GM12878 (cell line): ENCODE measurements around the gene PHF10. TPM values are rescaled to one million over a fixed set of nuclear protein-coding genes. Genes with fewer than 3 reads are reported as not detected.
A peak's percentile ranks its signal among the peaks of the same experiment; 100 is the strongest.
"Not testable (repeated sequence)": the region's sequence is repeated elsewhere in the genome, so short reads cannot be mapped to it uniquely, and the experiment has no call there.

Experiments used
- ATAC-seq: fragments of 200-7000 bp; cut with Tn5 transposase; 3 replicates; pipeline ENCODE4 v1.9.1; 2020; ENCODE audit warnings: mild to moderate bottlenecking, moderate library complexity
- BruUV-seq: library from RNA; stranded (reverse); fragments of 400-500 nt; replicated peaks from 2 replicates; lab custom pipeline; 2021; lab: Mats Ljungman, UMichigan
- CTCF ChIA-PET: fragments of 300-600 bp; sonication (Branson Sonifier 250); formaldehyde crosslinking; extraction: SDS; loops from one replicate; lab custom pipeline; 2021; ENCODE audit warnings: inconsistent platforms; lab: Yijun Ruan, JAX
- POLR2A ChIA-PET: fragments of 350-600 bp; formaldehyde crosslinking; extraction: SDS; loops from one replicate; lab custom pipeline; 2021; ENCODE audit warnings: inconsistent platforms; lab: Charles Lee
- RAD21 ChIA-PET: fragments of 300-600 bp; sonication (Branson Sonifier 250); formaldehyde crosslinking; loops from one replicate; lab custom pipeline; 2023; ENCODE audit warnings: antibody characterized with exemption; ENCODE audit not compliant: unreplicated experiment; lab: Charles Lee
- SMC1A ChIA-PET: fragments of 300-600 bp; sonication (Branson Sonifier 250); formaldehyde crosslinking; loops from one replicate; lab custom pipeline; 2023; ENCODE audit not compliant: unreplicated experiment, uncharacterized antibody; lab: Charles Lee
- DNase-seq: peaks from one replicate; pipeline ENCODE4 v3.0.0-alpha.2; 2011; ENCODE audit warnings: low read depth, low spot score
- FAIRE-seq: peaks from 3 replicates; lab custom pipeline; 2011; peaks lifted over from hg19 to GRCh38; lab: Jason Lieb, UNC
- H2AFZ ChIP-seq: 2 replicates; pipeline ENCODE4 v1.6.0; 2011; ENCODE audit warnings: low read depth, low read length, control low read depth; ENCODE audit not compliant: control insufficient read depth
- H3K27ac ChIP-seq: 2 replicates; pipeline ENCODE4 v1.5.1; 2011; ENCODE audit warnings: control low read depth; ENCODE audit not compliant: control insufficient read depth, insufficient read depth
- H3K27me3 ChIP-seq, 2 experiments: replicated peaks in 1 of 2; 2 replicates each; pipeline versions ENCODE4 v1.6.0 to v1.6.1; 2011; ENCODE audit warnings: low read length in 1 of 2; ENCODE audit not compliant: control insufficient read depth in 2 of 2, insufficient read depth in 2 of 2
- H3K36me3 ChIP-seq, 2 experiments: 2 replicates each; pipeline ENCODE4 v1.5.1; 2011; ENCODE audit warnings: low read length in 1 of 2; ENCODE audit not compliant: control insufficient read depth in 2 of 2, insufficient read depth in 2 of 2
- H3K4me1 ChIP-seq: 2 replicates; pipeline ENCODE4 v1.6.1; 2011; ENCODE audit warnings: mild to moderate bottlenecking, low read length, moderate library complexity, mixed read lengths; ENCODE audit not compliant: control insufficient read depth, insufficient read depth
- H3K4me2 ChIP-seq: 2 replicates; pipeline ENCODE4 v1.6.0; 2011; ENCODE audit warnings: control low read depth; ENCODE audit not compliant: control insufficient read depth, insufficient read depth
- H3K4me3 ChIP-seq: fragments of 200-600 bp; sonication (generic); 2 replicates; pipeline ENCODE4 v1.5.1; 2016
- H3K79me2 ChIP-seq: 2 replicates; pipeline ENCODE4 v1.6.0; 2011; ENCODE audit warnings: low read length; ENCODE audit not compliant: control insufficient read depth, insufficient read depth
- H3K9ac ChIP-seq: 2 replicates; pipeline ENCODE4 v1.8.0; 2011; ENCODE audit warnings: low read length, control low read depth, mixed read lengths; ENCODE audit not compliant: control insufficient read depth, insufficient read depth
- H3K9me3 ChIP-seq: replicated peaks from 3 replicates; pipeline ENCODE4 v1.5.1; 2011; ENCODE audit warnings: mild to moderate bottlenecking, low read length; ENCODE audit not compliant: control insufficient read depth, insufficient read depth
- H4K20me1 ChIP-seq: 2 replicates; pipeline ENCODE4 v1.6.0; 2011; ENCODE audit not compliant: control insufficient read depth, insufficient read depth
- ZBTB33 ChIP-seq: fragments of 450-650 bp; IDR thresholded peaks from 2 replicates; pipeline ENCODE4 v1.6.1; 2017; ENCODE audit warnings: mild to moderate bottlenecking
- WGBS: methylation state at CpG from one replicate; pipeline ENCODE4 v1.1.6; 2016; ENCODE audit warnings: low lambda C conversion rate; ENCODE audit not compliant: insufficient replicate concordance, insufficient coverage; ENCODE audit errors: missing lambda C conversion rate; 5-methylcytosine and 5-hydroxymethylcytosine counted together
- in situ Hi-C: fragments of 300-500 bp; cut with MboI; formaldehyde crosslinking; loops from 9 replicates; pipeline ENCODE4 v1.14.3; 2018; ENCODE audit warnings: mixed read lengths
- intact Hi-C: fragments of 100-400 bp; cut with micrococcal nuclease; formaldehyde crosslinking; loops from one replicate; pipeline ENCODE4 v1.14.2; 2022; ENCODE audit not compliant: unreplicated experiment
- polyA plus RNA-seq, 11 experiments: library from polyadenylated mRNA; depleted of rRNA in 4 of 11; unstranded in 6 of 11; stranded (reverse) in 5 of 11; fragments of >200 nt; fragmentation: Nextera tagmentation in 4 of 11; fragmentation: Illumina TruSeq in 1 of 11; extraction: Ambion mirVana in 4 of 11; extraction: Trizol in 1 of 11; gene quantifications; 1 replicate in 1 of 11; 2 replicates in 10 of 11; pipeline versions ENCODE4 v1.2.1 to v1.2.3, GENCODE V29; 2011 to 2016; ENCODE audit warnings: inconsistent platforms in 2 of 11, missing spikeins in 2 of 11, low read depth in 1 of 11
- total RNA-seq, 4 experiments: library from RNA; depleted of rRNA in 3 of 4; stranded (reverse); fragments of >200 nt in 3 of 4; fragmentation: Illumina TruSeq in 1 of 4; extraction: Trizol in 1 of 4; gene quantifications; 2 replicates each; pipeline versions ENCODE4 v1.2.1 to v1.2.3, GENCODE V29; 2013 to 2021

PHF10 gene
- total and polyA plus RNA-seq, 10 of the 15 experiments (the other 5 are each of a cell fraction or from before 2014, with no cell fraction given) = 3.8 to 35.6 (median 15.8) TPM

- Histone ChIP-seq H3K4me1 (no peaks in the 10 kb centered on the region), H3K79me2 (no peaks in the 10 kb centered on the region), H2AFZ (no peak overlapping the region), H3K9ac (no peak overlapping the region), H3K27ac (no peak overlapping the region), H4K20me1 (no peaks in the 10 kb centered on the region), H3K9me3 (no peaks in the 10 kb centered on the region), H3K27me3 (no peaks in the 10 kb centered on the region), H3K4me3 (no peak overlapping the region), H3K4me2 (no peak overlapping the region), H3K36me3 (peaks cover 3 to 15% of the 10 kb centered on the region in 2 experiments)
- in situ Hi-C loops = no loop called here
- DNase-seq (no peak), FAIRE-seq (no peak), ATAC-seq (no peak)
- SMC1A ChIA-PET = interaction anchor here (0.7 to 1.2 kb wide), 2 partner anchors 11 to 25 kb away, joined by 3 read pairs; no protein-coding TSS in a partner anchor
- BruUV-seq = no TSS peak
- POLR2A ChIA-PET = no interaction called here
- CTCF ChIA-PET = no interaction called here
- TF ChIP-seq ZBTB33 = no peak
- 84% methylated on average over 5 of the region's 5 CpGs for WGBS
- RAD21 ChIA-PET = no interaction called here
- intact Hi-C loops = no loop called here
Observed at GRCh38 chr6:169766232-169766631, 41.9 kb upstream of the PHF10 start.

GRCh38 chr6:169765789-169766188 lies 41.5 kb upstream of the PHF10 start:
- DNase-seq, H3K4me2 ChIP-seq, H3K79me2 ChIP-seq, in situ Hi-C loops, H3K9me3 ChIP-seq, CTCF ChIA-PET, H2AFZ ChIP-seq, H3K27ac ChIP-seq, H3K27me3 ChIP-seq, BruUV-seq, H3K4me1 ChIP-seq, H3K9ac ChIP-seq, H4K20me1 ChIP-seq, ATAC-seq, RAD21 ChIA-PET, H3K4me3 ChIP-seq, POLR2A ChIA-PET, intact Hi-C loops: not testable (repeated sequence)
- WGBS = 97% methylated on average over 10 of the region's 10 CpGs
- FAIRE-seq = peak; percentile 78
- SMC1A ChIA-PET = interaction anchor here (1.2 kb wide), 1 partner anchor 11 kb away, joined by 3 read pairs; no protein-coding TSS in a partner anchor
- H3K36me3 ChIP-seq = peaks cover 3 to 15% of the 10 kb centered on the region in 2 experiments
